Measurements from ENCODE around the gene CDK5RAP2. TPM values are rescaled to one million over a fixed set of nuclear protein-coding genes. Genes with fewer than 3 reads are reported as not detected.
"Not testable (repeated sequence)": the region's sequence is repeated elsewhere in the genome, so short reads cannot be mapped to it uniquely, and the experiment has no call there.

CDK5RAP2 gene
- total RNA-seq, 1 experiment from 2014 or later, result 24.2 TPM

DNA sequence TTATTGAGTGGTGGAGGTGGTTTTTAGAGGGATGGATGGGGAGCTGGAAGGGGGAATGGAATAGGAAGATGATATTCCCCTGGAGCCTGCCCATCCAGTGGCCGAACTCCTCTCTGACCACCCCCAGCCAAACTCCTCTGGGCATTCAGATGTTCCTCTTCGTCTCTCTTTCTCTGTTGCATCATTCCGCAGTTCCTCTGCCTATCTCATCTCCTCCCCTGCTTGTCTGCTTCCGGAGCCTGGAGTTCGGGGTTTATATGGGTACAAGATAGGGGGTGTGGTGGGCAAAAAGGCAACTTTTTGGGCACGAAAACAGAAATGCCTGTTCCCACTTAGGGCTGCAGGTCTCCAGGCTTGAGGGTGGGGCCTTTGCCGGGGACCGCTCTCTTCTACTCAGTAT is 12.2 kb upstream of the CDK5RAP2 start:
- no peak for DNase-seq (ENCODE audit: low spot score)

DNA sequence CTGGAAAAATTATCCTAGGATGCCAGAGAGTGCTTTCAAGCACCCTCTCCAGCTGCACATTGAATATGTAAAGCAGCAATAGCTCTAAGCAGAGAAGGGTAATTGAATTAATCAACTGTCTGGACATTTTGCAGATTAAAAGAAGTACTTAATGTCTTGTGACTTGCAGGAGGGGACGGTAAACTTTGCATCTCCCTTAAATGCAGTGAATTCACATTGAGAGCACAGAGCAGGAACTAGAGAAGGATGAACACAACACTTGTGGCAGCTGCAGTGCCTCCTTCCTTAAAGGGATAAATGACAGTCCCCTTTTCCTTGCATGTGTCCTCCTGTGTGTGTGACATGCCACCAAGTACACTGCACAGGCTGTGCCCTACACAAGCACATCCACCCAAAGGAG is 7.4 kb upstream of the CDK5RAP2 start:
- no peak for DNase-seq (ENCODE audit: low spot score)

DNA sequence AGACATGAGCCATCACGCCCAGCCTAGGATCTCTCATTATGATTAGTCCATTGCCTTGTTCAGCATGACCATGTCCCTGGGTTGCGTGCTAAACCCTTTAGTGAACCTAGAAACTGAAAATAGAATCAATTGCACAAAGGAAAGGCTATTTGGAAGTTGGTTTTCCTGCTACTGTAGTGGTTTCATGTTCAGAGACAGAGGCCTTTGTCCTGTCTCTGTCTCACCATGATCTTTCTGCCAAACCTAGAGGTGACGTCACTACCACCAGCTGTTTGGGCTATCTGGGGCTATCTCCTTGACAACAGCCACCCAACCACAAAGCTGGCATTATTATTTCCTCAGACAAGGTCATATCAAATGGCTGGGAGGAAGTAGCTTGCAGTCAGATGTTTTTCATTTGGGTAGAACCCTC is 4.0 kb upstream of the CDK5RAP2 start:
- DNase-seq (ENCODE audit: low spot score), result peak; percentile 95

DNA sequence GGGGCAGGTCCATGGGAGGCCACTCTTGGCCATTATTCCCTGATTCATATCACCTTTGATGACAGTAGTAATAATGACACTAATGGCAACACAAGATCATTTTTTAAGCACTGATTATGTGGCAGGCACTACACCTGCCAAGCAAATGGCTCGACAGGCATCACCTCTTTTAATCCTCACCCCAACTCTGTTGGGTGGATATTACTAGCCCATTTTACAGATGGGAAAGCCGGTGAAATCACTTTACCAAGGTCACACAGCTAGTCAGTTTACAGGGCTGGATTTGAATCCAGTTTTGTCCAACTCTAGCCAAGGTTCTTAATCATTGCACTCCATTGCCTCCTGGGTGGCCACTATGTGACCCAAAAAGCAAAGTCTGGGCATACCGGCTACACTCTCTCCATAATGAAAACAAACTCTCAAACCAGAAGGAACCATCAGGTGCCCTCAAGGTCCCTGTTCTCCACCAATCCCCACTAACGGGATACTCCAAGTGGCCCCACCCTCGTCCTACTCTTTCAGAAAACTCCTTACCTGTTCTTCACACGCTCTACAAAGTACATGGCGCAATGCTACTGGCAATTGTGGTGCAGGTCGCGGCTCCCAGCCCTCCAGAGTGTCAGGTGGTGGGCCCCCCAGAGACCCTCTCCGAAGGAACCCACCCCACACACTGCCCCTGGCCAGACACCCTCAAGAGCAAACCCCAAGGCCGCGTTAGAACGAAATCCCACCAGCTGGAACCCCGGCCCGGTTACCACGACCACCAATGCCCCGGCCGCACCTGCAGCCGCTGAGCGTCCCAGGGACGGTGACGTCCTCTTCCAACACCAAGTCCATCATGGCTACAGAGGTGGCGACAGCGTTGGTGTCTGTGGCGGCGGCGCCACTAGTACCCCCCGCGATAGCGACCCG is 572 bp downstream of the CDK5RAP2 start:
- no peak for DNase-seq (ENCODE audit: low spot score)

DNA sequence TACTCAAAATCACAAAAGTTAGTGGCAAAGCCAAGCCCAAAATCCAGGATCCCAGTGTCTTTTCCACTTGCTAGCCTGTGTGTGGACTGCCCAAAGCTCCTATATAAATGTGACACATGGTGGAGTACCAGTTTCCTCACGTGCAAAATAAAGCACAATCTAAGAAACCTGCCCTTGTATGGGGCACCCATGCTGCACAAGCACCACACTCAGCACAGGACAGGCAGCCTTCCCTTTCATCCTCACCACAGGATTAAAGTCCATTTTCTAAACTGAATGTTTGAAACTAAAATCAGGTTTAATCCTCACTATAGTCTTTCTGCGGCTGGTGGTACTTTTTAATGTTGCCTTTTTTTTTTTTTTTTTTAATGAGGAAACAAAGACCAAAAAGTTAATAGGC is 5.5 kb downstream of the CDK5RAP2 start:
- no peak for DNase-seq (ENCODE audit: low spot score)

DNA sequence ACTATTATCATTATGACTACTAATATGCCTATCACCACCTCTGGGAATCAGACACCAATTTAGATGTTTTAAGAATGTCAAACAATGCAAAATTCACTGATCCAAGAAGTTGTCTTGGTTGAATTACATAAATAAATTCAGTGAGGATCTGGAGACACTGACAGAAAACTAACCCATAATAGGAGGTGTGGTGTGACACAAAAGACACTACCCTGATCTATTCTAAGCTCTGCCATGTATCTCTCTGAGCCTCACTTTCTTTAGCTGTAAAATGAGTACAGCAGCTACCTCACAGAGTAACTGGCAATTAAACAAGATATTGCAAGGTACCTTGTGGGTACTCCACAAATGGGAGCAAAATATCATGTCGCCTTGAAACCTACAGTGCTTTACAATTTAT is 7.5 kb downstream of the CDK5RAP2 start:
- no peak for DNase-seq (ENCODE audit: low spot score)

DNA sequence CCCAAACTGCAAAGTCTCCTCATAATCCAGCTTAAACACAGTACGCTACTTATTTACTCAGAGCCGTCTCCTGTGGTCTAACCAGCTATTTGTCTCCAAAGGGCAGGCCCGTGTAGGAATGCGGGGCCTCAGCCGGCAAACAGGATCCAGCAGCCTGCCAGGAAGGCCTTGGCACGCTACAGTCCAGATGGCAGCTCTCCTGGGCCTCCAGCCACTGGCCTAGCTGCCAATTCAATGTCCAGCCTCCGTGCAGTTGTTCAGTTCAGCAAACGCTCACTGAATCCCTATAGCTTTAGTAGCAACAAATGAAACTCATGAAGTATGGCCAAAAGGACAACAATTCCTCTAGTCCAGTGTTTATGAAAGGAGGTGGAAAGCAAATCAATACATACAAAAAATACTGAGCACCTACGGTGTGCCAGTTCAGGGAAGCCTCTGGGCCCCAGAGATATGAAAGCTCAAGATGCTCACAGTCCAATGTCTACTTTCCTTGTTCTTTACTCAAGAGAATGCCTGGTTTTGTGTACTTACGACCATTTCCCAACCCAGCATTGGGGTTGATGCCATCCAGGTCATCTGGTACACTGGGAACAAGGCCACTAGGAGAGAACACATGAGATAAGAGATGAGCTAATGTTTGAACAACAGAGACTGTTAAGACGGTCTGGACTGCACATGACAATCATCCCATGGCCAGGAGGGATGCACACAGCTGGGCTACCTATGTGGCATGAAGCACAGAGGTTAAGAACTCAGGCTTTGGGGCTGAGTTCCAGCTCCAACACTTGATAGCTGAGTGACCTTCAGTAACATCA is 8.3 kb downstream of the CDK5RAP2 start:
- DNase-seq (ENCODE audit: low spot score), result no peak

DNA sequence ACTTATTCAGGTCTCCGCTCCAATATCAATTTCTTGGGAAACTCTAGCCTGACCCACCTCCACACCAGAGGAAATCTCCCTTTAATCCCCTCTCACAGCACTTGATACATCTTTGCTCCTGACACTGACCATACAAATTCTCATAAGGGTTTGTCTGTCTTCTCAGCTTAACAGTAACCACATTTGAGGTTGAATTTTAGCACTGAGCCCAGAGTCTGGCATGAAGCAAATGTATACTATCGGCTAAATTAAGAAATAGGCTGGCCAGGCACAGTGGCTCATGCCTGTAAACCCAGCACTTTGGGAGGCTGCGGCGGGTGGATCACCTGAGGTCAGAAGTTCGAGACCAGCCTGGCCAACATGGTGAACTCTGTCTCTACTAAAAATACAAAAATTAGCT is 9.7 kb downstream of the CDK5RAP2 start:
- DNase-seq (ENCODE audit: low spot score), result no peak

DNA sequence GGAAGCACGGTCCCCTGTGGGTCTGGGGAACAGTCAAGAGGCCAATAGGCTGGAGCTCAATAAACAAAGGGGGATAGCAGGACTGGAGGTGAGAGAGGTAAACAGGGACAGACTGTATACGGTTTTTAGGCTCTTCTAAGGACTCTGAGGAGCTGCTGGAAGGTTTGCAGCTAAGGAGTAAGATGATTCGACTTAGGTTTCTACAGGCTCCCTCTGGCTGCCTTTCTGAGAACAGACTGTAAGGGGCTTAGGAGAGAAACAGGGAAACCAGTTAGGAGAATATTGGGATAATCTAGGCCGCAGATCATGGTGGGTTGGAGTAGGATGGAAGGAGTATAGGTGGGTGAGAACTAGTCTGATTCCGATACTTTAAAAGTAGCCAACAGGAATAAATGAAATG is 10.4 kb downstream of the CDK5RAP2 start:
- no peak for DNase-seq (ENCODE audit: low spot score)

DNA sequence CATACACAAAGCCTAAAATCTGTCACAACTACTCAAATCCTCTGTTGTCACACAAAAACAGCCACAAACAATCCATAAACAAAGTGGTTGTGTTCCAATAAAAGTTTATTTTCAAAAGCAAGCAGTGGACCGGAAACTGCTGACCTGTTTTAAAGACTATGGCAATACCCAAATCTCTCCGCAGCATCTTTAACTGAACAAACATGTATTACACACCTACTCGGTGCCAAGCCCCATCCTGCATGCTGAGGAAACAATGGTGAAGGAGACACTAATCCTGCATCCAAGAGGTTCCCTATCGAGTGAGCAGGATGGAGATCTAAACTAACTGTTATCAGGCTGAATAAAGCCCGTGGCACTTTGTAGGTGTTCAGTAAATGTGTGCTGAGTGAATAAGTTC is 11.2 kb downstream of the CDK5RAP2 start:
- DNase-seq (ENCODE audit: low spot score), result no peak

DNA sequence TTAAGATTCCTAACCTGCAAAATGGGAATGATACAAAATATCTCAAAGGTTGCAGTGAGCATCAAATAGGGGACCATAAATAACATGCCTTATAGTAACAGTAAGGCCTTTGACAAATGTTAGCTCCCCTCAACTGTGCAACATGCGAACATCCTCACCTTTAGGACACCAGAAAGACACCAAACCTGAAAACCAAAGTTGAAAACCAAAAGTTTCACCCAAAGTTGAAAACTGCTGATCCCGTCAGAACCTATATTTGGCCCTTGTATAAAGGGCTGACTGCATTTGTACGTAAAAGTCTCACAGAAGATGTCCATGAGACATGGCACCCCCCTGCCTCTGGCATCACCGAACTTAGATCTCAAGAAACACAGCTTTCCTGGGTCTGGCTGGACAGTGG is 12.1 kb downstream of the CDK5RAP2 start:
- no peak for DNase-seq (ENCODE audit: low spot score)

DNA sequence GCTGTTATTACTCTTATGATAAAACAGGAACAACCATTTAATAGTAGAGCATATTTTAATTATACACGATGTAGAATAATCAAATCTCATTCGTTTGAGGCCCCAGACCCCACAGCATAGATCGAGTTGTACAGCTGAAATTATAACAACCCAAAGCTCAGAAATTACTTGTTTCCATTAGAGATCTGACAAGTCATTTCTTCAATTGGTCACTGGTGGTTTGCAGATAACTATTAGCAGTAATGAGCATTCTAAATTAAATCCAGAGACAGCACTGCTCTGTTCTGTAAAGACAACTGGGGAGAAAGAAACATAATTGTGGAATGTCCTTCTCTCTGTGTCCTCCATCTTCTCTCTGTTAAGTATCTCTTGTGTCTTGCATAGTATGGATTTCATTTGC is 12.9 kb downstream of the CDK5RAP2 start:
- DNase-seq (ENCODE audit: low spot score), result no peak

DNA sequence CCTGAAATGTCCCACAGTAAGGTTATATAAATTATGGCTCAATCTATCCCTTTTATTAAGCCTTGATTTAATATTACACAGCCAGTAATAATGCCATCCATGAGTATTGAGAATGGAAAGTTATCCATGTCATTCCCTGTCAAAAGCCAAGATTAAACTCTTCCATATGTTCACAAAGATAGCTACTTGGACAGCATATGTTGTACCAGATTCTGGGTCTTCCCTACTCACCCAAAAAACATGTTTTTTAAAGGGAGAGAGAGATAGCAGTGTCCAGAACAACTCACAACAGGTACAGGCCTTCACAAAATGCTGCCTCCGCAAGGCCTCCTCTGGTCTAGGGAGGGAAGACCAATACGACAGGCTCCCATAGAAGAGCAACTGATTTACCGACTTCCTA is 15.4 kb downstream of the CDK5RAP2 start:
- no peak for DNase-seq (ENCODE audit: low spot score)

DNA sequence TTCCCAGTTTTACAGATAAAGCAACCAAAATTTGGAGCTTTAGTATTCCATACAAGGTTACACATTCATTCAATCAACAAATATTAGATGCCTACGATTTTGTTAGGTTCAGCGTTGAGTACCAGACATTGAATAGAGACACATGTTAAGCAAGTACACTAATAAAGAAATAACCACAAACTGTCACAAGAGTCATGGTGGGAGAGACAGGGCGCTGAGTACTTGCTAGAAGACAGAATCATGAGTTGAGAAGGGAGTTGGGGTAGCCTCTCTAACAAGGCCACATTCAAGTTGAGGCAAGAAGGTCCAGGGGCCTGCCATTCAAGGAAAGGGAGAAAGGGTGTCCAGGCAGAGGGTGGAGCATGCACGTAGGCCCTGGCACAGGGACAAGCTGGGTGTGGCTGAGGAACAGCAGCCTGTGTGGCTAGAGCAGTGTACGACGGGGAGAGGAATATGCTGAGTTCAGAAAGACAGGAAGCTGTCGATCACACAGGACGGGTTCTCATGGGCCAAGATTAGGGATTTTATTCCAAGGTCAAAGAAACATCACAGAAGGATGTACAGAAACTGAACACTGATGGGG is 17.0 kb downstream of the CDK5RAP2 start:
- no peak for DNase-seq (ENCODE audit: low spot score)

DNA sequence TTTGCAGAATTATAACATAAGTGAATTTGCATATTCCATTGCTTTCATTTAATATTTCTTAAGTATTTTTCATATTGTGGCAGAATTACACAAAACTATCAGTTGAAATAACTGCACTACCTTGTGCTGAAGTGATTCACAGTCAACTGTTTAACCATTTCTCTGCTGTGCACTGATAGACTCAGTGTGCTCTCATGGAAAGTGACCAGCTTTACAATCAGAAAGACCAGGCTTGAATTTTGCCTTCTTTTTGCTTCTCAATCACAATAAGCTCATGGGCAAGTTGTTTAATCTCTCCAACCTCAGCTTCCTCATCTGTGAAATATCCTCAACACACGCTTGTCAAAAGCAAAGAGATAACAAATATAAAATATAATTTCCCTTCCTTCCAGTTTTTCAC is 18.3 kb downstream of the CDK5RAP2 start:
- DNase-seq (ENCODE audit: low spot score), result no peak

DNA sequence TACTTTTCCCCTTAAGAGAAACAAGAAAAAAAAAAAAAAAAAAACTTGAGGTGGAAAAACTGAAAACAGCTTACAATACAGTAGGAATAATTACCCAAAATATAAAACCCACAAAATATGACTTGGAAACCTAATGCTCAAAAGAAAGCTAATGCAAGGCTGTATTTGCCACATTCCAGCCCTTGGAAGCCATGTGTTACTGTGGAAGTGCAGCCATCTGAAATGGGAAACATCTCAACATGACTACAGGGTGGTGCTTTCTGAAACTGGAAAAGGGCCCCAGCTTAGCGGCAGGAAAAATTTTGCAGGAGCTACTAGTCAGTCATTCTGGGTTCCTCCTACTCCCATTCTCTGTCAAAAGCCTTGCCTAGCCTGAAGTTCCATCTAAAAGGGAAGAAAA is 20.4 kb downstream of the CDK5RAP2 start:
- DNase-seq (ENCODE audit: low spot score), result no peak

DNA sequence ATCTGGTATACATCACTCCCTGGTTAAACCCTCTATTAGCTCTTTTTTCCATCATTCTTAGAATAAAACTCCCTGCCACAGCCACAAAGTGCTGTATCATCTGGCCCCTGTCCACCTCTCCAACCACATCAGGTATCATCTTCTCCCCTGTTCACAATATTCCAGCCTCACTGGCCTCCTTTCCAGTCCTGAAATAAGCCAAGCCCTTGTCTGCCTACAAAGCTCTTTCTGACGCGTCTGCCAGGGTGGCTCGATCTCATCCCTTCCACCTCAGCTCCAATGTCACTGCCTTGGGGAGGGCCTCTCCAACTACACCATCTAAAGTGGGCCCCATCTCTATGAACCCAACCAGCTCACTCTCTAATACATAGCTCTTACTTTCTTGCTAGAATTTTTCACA is 21.5 kb downstream of the CDK5RAP2 start:
- DNase-seq (ENCODE audit: low spot score), result no peak

DNA sequence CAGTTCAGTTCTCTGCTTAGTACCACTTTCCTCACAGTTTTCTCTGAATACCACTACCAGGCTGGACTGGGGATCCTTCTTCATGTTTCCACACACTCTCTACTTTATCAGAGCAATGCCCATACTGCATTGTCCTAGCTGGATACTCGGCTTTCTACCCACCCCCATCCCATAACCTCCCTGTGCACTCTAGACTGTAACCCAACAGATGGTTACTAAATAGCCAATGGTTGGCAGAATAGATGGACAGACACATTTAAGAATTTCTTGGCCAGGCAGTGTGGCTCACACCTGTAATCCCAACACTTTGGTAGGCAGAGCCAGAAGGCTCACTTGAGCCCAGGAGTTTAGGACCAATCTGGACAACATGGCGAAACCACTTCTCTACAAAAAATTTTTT is 22.8 kb downstream of the CDK5RAP2 start:
- DNase-seq (ENCODE audit: low spot score), result no peak

DNA sequence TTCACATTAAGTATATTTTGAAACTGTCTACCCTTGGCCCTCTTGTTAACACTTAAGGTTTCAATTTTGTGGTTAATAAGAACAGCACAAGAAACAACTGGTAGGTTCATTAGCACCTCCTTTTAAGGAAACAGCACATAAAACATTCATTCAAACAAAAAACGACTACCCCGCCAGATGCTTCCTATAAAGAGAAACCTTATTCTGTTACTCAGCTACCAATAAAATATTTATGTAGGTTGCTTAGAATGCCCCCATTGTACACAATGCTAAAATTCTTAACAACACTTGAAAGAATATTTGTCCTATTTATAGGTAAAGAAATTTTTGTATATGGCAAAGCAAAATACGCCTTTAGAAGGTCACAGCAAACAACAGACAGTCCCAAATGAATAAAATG is 23.2 kb downstream of the CDK5RAP2 start:
- no peak for DNase-seq (ENCODE audit: low spot score)

DNA sequence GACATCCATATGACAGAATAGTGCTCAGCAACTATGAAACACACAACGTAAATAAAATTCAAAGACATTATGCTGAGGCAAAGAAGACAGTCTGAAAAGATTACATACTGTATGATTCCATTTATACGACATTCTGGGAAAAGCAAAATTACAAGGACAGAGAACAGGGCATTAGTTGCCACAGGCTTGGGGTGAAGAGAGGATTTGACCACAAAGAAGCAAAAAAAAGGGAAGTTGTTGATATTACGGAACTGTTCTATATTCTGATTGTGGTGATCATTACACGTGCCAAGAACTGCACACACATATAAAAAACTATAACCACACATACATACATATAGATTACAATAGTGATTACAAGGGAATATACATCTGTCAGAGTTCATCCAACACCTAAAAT is 24.1 kb downstream of the CDK5RAP2 start:
- no peak for DNase-seq (ENCODE audit: low spot score)

DNA sequence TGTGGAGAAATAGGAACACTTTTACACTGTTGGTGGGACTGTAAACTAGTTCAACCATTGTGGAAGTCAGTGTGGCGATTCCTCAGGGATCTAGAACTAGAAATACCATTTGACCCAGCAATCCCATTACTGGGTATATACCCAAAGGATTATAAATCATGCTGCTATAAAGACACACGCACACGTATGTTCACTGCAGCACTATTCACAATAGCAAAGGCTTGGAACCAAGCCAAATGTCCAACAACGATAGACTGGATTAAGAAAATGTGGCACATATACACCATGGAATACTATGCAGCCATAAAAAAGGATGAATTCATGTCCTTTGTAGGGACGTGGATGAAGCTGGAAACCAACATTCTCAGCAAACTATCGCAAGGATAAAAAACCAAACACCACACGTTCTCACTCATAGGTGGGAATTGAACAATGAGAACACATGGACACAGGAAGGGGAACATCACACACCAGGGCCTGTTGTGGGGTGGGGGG is 27.7 kb downstream of the CDK5RAP2 start:
- not testable (repeated sequence) for DNase-seq (ENCODE audit: low spot score)

Data from H4 (cell line).